H1 (cell line): ENCODE data around the gene LRRFIP1. TPM values are rescaled to one million over a fixed set of nuclear protein-coding genes. Genes with fewer than 3 reads are reported as not detected.
A peak's percentile ranks its signal among the peaks of the same experiment; 100 is the strongest.

ENCODE experiments used
- CTCF ChIA-PET: fragments of 300-600 bp; sonication (Branson Sonifier 250); formaldehyde crosslinking; loops from one replicate; lab custom pipeline; 2021; ENCODE audit not compliant: partially characterized antibody; lab: Charles Lee
- POLR2A ChIA-PET: fragments of 300-600 bp; sonication (Branson Sonifier 250); formaldehyde crosslinking; loops from one replicate; lab custom pipeline; 2021; ENCODE audit warnings: inconsistent platforms; ENCODE audit not compliant: partially characterized antibody; lab: Charles Lee
- DNase-seq, 2 experiments: peaks; one replicate each; pipeline versions ENCODE4 v3.0.0 to v3.0.0-alpha.2; 2010 to 2022; ENCODE audit warnings: low spot score in 2 of 2, low read depth in 1 of 2, mixed read lengths in 1 of 2
- FAIRE-seq: peaks from 2 replicates; lab custom pipeline; 2011; peaks lifted over from hg19 to GRCh38; lab: Jason Lieb, UNC
- H2AFZ ChIP-seq: 2 replicates; pipeline ENCODE4 v1.8.1; 2012; ENCODE audit warnings: low read length, inconsistent platforms
- H2AK5ac ChIP-seq: 2 replicates; pipeline ENCODE4 v1.6.1; 2013; ENCODE audit warnings: low read depth, low read length
- H2BK120ac ChIP-seq: replicated peaks from 2 replicates; pipeline ENCODE3; 2013; ENCODE audit warnings: low read depth, low read length, inconsistent platforms
- H2BK12ac ChIP-seq: 2 replicates; pipeline ENCODE4 v1.6.1; 2013; ENCODE audit warnings: low read depth, low read length
- H2BK15ac ChIP-seq: 2 replicates; pipeline ENCODE4 v1.6.1; 2013; ENCODE audit warnings: low read length
- H2BK20ac ChIP-seq: 2 replicates; pipeline ENCODE4 v1.6.1; 2013; ENCODE audit warnings: low read length
- H2BK5ac ChIP-seq: 2 replicates; pipeline ENCODE4 v1.6.1; 2013; ENCODE audit warnings: low read depth, low read length
- H3K14ac ChIP-seq: 2 replicates; pipeline ENCODE4 v1.6.1; 2013; ENCODE audit warnings: inconsistent platforms; ENCODE audit not compliant: insufficient read length
- H3K18ac ChIP-seq: 2 replicates; pipeline ENCODE4 v1.6.1; 2013; ENCODE audit warnings: low read length; ENCODE audit errors: extremely low read depth
- H3K23ac ChIP-seq: 2 replicates; pipeline ENCODE4 v1.6.1; 2013; ENCODE audit warnings: inconsistent platforms; ENCODE audit not compliant: insufficient read length
- H3K23me2 ChIP-seq: 2 replicates; pipeline ENCODE4 v1.6.1; 2013; ENCODE audit warnings: low read depth, low read length
- H3K27ac ChIP-seq: 2 replicates; pipeline ENCODE4 v1.6.1; 2011; ENCODE audit warnings: low read depth, low read length, inconsistent platforms
- H3K27me3 ChIP-seq, 4 experiments: replicated peaks in 1 of 4; 1 replicate in 1 of 4; 2 replicates in 3 of 4; pipeline versions ENCODE4 v1.6.1 to v1.8.1; 2011 to 2013; ENCODE audit warnings: low read length in 3 of 4, mild to moderate bottlenecking in 3 of 4, inconsistent platforms in 2 of 4, mixed read lengths in 2 of 4, moderate library complexity in 1 of 4; ENCODE audit not compliant: control insufficient read depth in 3 of 4, insufficient read depth in 3 of 4; ENCODE audit errors: extremely low read depth in 1 of 4
- H3K36me3 ChIP-seq, 4 experiments: 2 replicates each; pipeline versions ENCODE4 v1.6.1 to v1.8.1; 2011 to 2013; ENCODE audit warnings: mild to moderate bottlenecking in 4 of 4, low read length in 3 of 4, moderate library complexity in 2 of 4, control low read depth in 1 of 4, inconsistent platforms in 1 of 4; ENCODE audit not compliant: insufficient read depth in 4 of 4, control insufficient read depth in 2 of 4
- H3K4ac ChIP-seq: replicated peaks from 2 replicates; pipeline ENCODE3; 2013; ENCODE audit warnings: low read length, low read depth, mixed read lengths, inconsistent platforms; ENCODE audit not compliant: insufficient read length
- H3K4me1 ChIP-seq, 4 experiments: replicated peaks in 1 of 4; 1 replicate in 1 of 4; 2 replicates in 3 of 4; pipeline versions ENCODE4 v1.6.1 to v1.8.1; 2011 to 2013; ENCODE audit warnings: low read length in 3 of 4, inconsistent platforms in 2 of 4, mixed read lengths in 1 of 4; ENCODE audit not compliant: insufficient read depth in 4 of 4, control insufficient read depth in 3 of 4
- H3K4me2 ChIP-seq, 2 experiments: 2 replicates each; pipeline versions ENCODE4 v1.6.1 to v1.8.1; 2011 to 2013; ENCODE audit warnings: low read depth in 2 of 2, low read length in 2 of 2, control low read depth in 1 of 2, inconsistent platforms in 1 of 2, mild to moderate bottlenecking in 1 of 2; ENCODE audit not compliant: insufficient read depth in 1 of 2
- H3K4me3 ChIP-seq, 4 experiments: fragments of 200-600, 300-600 bp in 1 of 4; sonication (generic), shearing (Covaris generic), sonication (Bioruptor Twin) in 1 of 4; 2 replicates each; pipeline versions ENCODE4 v1.5.1 to v1.8.1; 2011 to 2016; ENCODE audit warnings: low read length in 4 of 4, low read depth in 3 of 4, control low read depth in 2 of 4, inconsistent platforms in 2 of 4, mild to moderate bottlenecking in 2 of 4, mixed read lengths in 1 of 4, moderate library complexity in 1 of 4; ENCODE audit not compliant: insufficient read depth in 2 of 4; ENCODE audit errors: extremely low read depth in 1 of 4
- H3K56ac ChIP-seq: replicated peaks from 2 replicates; pipeline ENCODE3; 2013; ENCODE audit warnings: low read depth, mild to moderate bottlenecking, mixed read lengths, low read length, inconsistent platforms; ENCODE audit not compliant: insufficient read length
- H3K79me1 ChIP-seq: 2 replicates; pipeline ENCODE4 v1.6.1; 2013; ENCODE audit warnings: low read depth, low read length, control low read depth
- H3K79me2 ChIP-seq, 2 experiments: 2 replicates each; pipeline versions ENCODE4 v1.6.1 to v1.8.1; 2012 to 2013; ENCODE audit warnings: low read length in 2 of 2, mild to moderate bottlenecking in 2 of 2, inconsistent platforms in 1 of 2; ENCODE audit not compliant: insufficient read depth in 2 of 2, control insufficient read depth in 1 of 2
- H3K9ac ChIP-seq, 4 experiments: replicated peaks in 1 of 4; 1 replicate in 1 of 4; 2 replicates in 3 of 4; pipeline versions ENCODE4 v1.6.1 to v1.8.1; 2011 to 2013; ENCODE audit warnings: low read depth in 3 of 4, low read length in 3 of 4, control low read depth in 2 of 4, mild to moderate bottlenecking in 2 of 4, moderate library complexity in 2 of 4, inconsistent platforms in 1 of 4; ENCODE audit errors: extremely low read depth in 1 of 4
- H3K9me3 ChIP-seq, 2 experiments: 2 replicates each; pipeline versions ENCODE4 v1.6.1 to v1.8.1; 2012 to 2013; ENCODE audit warnings: mild to moderate bottlenecking in 2 of 2, moderate library complexity in 2 of 2, control low read depth in 1 of 2, inconsistent platforms in 1 of 2, low read depth in 1 of 2, low read length in 1 of 2, mixed read lengths in 1 of 2; ENCODE audit not compliant: insufficient read depth in 2 of 2
- H4K20me1 ChIP-seq, 2 experiments: replicated peaks in 1 of 2; 2 replicates each; pipeline versions ENCODE3 to v1.8.1; 2011 to 2013; ENCODE audit warnings: inconsistent platforms in 2 of 2, low read length in 2 of 2, mild to moderate bottlenecking in 1 of 2; ENCODE audit not compliant: insufficient read depth in 2 of 2, control insufficient read depth in 1 of 2
- H4K5ac ChIP-seq: 2 replicates; pipeline ENCODE4 v1.6.1; 2013; ENCODE audit warnings: low read length, low read depth, mixed read lengths, inconsistent platforms; ENCODE audit not compliant: insufficient read length
- H4K8ac ChIP-seq: 2 replicates; pipeline ENCODE4 v1.8.0; 2013; ENCODE audit warnings: mild to moderate bottlenecking, moderate library complexity, low read length, inconsistent platforms; ENCODE audit not compliant: insufficient read depth; ENCODE audit errors: extremely low read depth
- H4K91ac ChIP-seq: replicated peaks from 2 replicates; pipeline ENCODE3; 2013; ENCODE audit warnings: low read length, mixed read lengths, inconsistent platforms; ENCODE audit not compliant: insufficient read length
- ATF3 ChIP-seq: IDR thresholded peaks from 2 replicates; pipeline ENCODE4 v1.6.1; 2011; ENCODE audit warnings: low read depth, mild to moderate bottlenecking, low read length; ENCODE audit not compliant: insufficient read depth
- BACH1 ChIP-seq: IDR thresholded peaks from 2 replicates; pipeline ENCODE4 v1.6.1; 2012; ENCODE audit warnings: low read length, improper control_type of control experiment
- BRCA1 ChIP-seq: IDR thresholded peaks from 2 replicates; pipeline ENCODE4 v1.6.1; 2012; ENCODE audit warnings: low read depth, low read length, improper control_type of control experiment
- CBX5 ChIP-seq: fragments of 300-800, 300-1000 bp; sonication (generic); IDR thresholded peaks from 2 replicates; pipeline ENCODE4 v1.7.1; 2016; ENCODE audit warnings: antibody characterized with exemption, low read length, low read depth
- CBX8 ChIP-seq: fragments of 300-800, 300-1000 bp; sonication (generic); IDR thresholded peaks from 2 replicates; pipeline ENCODE4 v1.7.1; 2016; ENCODE audit warnings: low read depth, low read length, borderline replicate concordance
- CTBP2 ChIP-seq: IDR thresholded peaks from 2 replicates; pipeline ENCODE4 v1.7.0; 2011; ENCODE audit warnings: borderline replicate concordance, mild to moderate bottlenecking, moderate library complexity, mixed read lengths, low read length; ENCODE audit not compliant: insufficient read depth, insufficient read length
- EZH2 ChIP-seq: fragments of 200-600 bp; sonication (generic); IDR thresholded peaks from 2 replicates; pipeline ENCODE4 v1.7.1; 2012; ENCODE audit warnings: low read depth, mild to moderate bottlenecking, moderate library complexity, low read length, inconsistent platforms; ENCODE audit not compliant: severe bottlenecking
- KDM1A ChIP-seq: fragments of 200-600, 300-600 bp; sonication (generic); IDR thresholded peaks from 2 replicates; pipeline ENCODE4 v1.7.1; 2016; ENCODE audit warnings: mild to moderate bottlenecking, low read length, borderline replicate concordance
- KDM4A ChIP-seq: IDR thresholded peaks from one replicate; pipeline ENCODE4 v1.7.1; 2012; ENCODE audit warnings: low read depth, mild to moderate bottlenecking, moderate library complexity, low read length, inconsistent platforms; ENCODE audit not compliant: severe bottlenecking
- SP4 ChIP-seq: IDR thresholded peaks from 2 replicates; pipeline ENCODE4 v1.6.1; 2012; ENCODE audit warnings: low read length, inconsistent platforms
- TCF12 ChIP-seq: IDR thresholded peaks from 2 replicates; pipeline ENCODE4 v1.6.1; 2011; ENCODE audit warnings: low read depth, mild to moderate bottlenecking, low read length
- YY1 ChIP-seq: IDR thresholded peaks from 2 replicates; pipeline ENCODE4 v1.6.1; 2011; ENCODE audit warnings: low read depth, mild to moderate bottlenecking, low read length
- WGBS, 2 experiments: shearing (Covaris generic) in 1 of 2; methylation state at CpG; one replicate each; pipeline versions ENCODE4 v1.1.6 to v1.1.7; 2013 to 2015; ENCODE audit warnings: low lambda C conversion rate in 2 of 2, mixed read lengths in 2 of 2, inconsistent platforms in 1 of 2, low coverage in 1 of 2, missing lambda C conversion rate in 1 of 2; ENCODE audit not compliant: insufficient replicate concordance in 2 of 2, insufficient coverage in 1 of 2, insufficient read length in 1 of 2; ENCODE audit errors: extremely low coverage in 1 of 2, missing lambda C conversion rate in 1 of 2; 5-methylcytosine and 5-hydroxymethylcytosine counted together
- polyA plus RNA-seq, 7 experiments: library from polyadenylated mRNA; depleted of rRNA in 3 of 7; stranded (reverse) in 5 of 7; unstranded in 2 of 7; fragments of >200 nt in 5 of 7; fragments of 200-250 nt in 2 of 7; gene quantifications; 1 replicate in 5 of 7; 2 replicates in 1 of 7; 4 replicates in 1 of 7; pipeline versions ENCODE4 v1.2.1 to v1.2.3, GENCODE V29; 2011 to 2013; ENCODE audit warnings: missing spikeins in 2 of 7, mixed read lengths in 2 of 7
- total RNA-seq: library from RNA; stranded (reverse); fragmentation: NEBNext Ultra II Directional; extraction: Animal tissue kit (Norgen Biotek cat#: 25700); gene quantifications from 2 replicates; pipeline ENCODE4 v1.2.1, GENCODE V29; 2021

Gene LRRFIP1
- total and polyA plus RNA-seq, 2 of the 8 experiments (the other 6 are each of a cell fraction or from before 2014, with no cell fraction given), result 12.1 to 75.8 TPM

DNA sequence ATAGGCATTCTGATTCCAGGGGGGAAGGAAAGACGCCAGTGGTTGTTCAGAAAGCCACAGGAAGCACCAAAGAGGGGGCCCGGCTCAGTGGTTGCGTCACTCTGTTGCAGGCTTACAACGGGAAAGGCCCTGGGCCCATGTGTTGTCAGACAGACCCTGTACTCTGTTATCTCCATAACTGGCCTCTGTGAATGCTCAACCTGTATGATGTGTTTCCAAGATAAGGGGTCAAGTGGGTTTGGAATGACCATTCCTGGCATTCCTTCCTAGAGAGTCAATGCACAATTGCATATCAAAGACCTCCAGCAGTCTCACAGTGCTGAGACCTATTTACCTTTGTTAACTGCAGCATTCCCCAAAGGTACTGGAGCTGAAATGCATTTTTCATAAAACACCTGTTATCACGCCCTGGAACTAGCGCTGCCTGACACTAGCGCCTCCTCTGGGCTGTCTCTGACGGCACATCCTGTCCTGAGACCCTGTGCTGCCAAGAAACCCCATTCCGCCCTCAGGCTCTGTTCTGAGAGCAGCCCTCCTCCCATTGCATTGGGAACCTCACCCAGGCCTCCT is 13.2 kb upstream of the LRRFIP1 start:
- H3K23me2 ChIP-seq, result no peaks in the 10 kb centered on the region
- H3K9me3 ChIP-seq, result no peaks in the 10 kb centered on the region
- peak overlapping the region; percentile 77 for H2BK20ac ChIP-seq
- no peak overlapping the region for H3K14ac ChIP-seq
- H3K27ac ChIP-seq, result peak overlapping the region; percentile 47; the same call in 1 of the 2 replicates
- H4K20me1 ChIP-seq, result no peaks in the 10 kb centered on the region
- ChIA-PET CTCF (interaction anchor here (0.8 to 4.4 kb wide), 22 partner anchors 9 to 193 kb away, joined by 3 to 63 read pairs (median 4); no protein-coding TSS in a partner anchor), POLR2A (interaction anchor here (0.6 to 6.3 kb wide), 14 partner anchors 10 to 83 kb away, joined by 3 to 51 read pairs (median 7); partner anchors contain the start of genes LRRFIP1 and RAB17)
- no peaks in the 10 kb centered on the region for H3K79me2 ChIP-seq
- H4K8ac ChIP-seq, result no peak overlapping the region
- H2BK120ac ChIP-seq, result peak overlapping the region; percentile 92
- peak overlapping the region; percentile 76 for H3K18ac ChIP-seq
- no peak overlapping the region; the same call in 1 of the 2 replicates for H2BK15ac ChIP-seq
- H3K4me1 ChIP-seq, result peaks cover 9 to 21% (median 17%) of the 10 kb centered on the region in 4 experiments
- H3K56ac ChIP-seq, result no peak overlapping the region
- H3K27me3 ChIP-seq, result no peaks in the 10 kb centered on the region; a peak in 1 of 7 replicates
- peak overlapping the region in 1 of 4 experiments; percentile 3; a peak in 1 of 8 replicates for H3K4me3 ChIP-seq
- H4K5ac ChIP-seq, result peak overlapping the region; percentile 18
- no peak overlapping the region for H2AFZ ChIP-seq
- peak overlapping the region; percentile 97 for H2BK5ac ChIP-seq
- peak overlapping the region; percentile 82 for H3K4ac ChIP-seq
- FAIRE-seq (peak; percentile 98), DNase-seq (peak in 1 of 2 experiments; percentile 82)
- peak overlapping the region; percentile 89 for H2BK12ac ChIP-seq
- no peak overlapping the region for H3K23ac ChIP-seq
- 0 out of 7 replicates have a peak overlapping the region, but pooled peaks of 1 of the 4 experiments have one; percentile 9 for H3K9ac ChIP-seq
- peak overlapping the region; percentile 87 for H4K91ac ChIP-seq
- WGBS, 2 experiments, result 29% methylated on average over 9 of the region's 9 CpGs; no CpG with 5 or more reads in 1 of the 2 experiments
- H3K4me2 ChIP-seq, result peak overlapping the region; percentile 4 to 15; a peak in 3 of 4 replicates
- H3K79me1 ChIP-seq, result no peaks in the 10 kb centered on the region
- H2AK5ac ChIP-seq, result peak overlapping the region; percentile 85
- H3K36me3 ChIP-seq, result no peaks in the 10 kb centered on the region
- TF ChIP-seq KDM1A (peak; percentile 32; the same call in 1 of the 2 replicates), SP4 (no peak), EZH2 (no peak), KDM4A (peak; percentile 17), ATF3 (no peak), YY1 (no peak), CBX5 (no peak), CBX8 (no peak), BACH1 (no peak), TCF12 (peak; percentile 98), CTBP2 (no peak), BRCA1 (no peak)
